RPMI8226 (cell line): Measurements from ENCODE around the gene ADPGK.
A peak's percentile ranks its signal among the peaks of the same experiment; 100 is the strongest.
"Not testable (repeated sequence)": the region's sequence is repeated elsewhere in the genome, so short reads cannot be mapped to it uniquely, and the experiment has no call there.

ENCODE experiments used
- DNase-seq: peaks from one replicate; pipeline ENCODE4 v3.0.0-alpha.2; 2015

The ADPGK gene

DNA sequence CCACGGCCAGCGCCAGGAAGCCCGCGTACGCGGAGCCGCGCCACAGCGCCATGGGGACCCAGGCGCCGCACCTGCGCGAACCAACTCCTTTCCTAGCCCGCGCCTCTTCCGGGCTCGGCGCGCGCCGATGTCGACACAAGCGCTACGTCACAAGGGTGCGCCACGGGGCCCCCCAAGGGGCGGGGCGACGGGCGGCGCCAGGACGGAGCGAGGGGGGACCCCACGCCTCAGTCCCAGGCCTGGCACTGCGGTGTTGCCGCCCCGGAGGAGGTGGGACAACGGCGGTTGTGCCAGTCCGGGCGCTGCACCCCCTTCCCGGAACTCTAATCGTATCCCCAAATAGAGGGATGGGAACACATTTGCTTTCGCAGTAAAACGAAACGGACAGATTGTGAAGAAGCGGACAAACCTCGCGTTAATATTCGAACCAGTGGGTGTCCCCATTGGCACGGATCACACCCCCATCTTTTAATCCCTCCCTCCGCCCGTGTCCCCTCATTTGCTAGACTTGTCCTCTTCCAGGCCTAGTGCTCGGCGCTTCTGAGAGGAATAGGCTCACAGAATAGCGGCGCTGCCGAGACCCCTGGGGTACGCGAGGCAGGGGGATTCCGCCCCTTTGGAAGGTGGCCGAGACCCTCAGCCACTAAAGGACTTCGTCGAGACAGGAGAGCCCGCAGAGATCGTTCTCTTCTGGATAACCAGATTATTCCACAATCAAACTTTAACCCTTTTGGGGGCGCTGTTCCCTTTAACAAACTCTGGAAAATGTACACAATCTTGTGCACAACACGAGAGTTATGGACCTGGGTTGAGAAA, at the start of gene ADPGK:
TSS of gene ADPGK (minus strand) at position 119 of the 816 bp plus-strand sequence. CDS start at position 52, 67 bp downstream.
- peak; percentile 99 for DNase-seq

DNA sequence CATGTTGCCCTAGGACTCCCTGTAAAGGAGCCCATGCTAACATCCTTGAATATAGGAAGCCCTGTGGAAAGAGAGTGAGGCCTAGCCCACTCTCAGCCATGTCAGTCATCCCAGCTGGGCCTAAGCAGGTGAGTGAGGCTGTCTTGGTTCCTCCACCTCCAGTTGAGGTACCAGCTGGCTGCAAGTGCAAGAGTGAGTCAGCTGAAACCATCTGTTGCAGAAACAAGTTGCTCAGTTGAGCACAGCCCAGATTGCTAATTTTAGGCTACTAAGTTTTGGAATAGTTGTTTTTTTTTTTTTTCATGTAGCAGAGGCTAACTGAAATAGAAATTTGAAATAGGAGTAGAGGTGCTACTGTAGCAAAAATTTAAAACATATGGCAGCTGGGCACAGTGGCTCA, 43.7 kb upstream of the ADPGK start:
- DNase-seq = peak; percentile 82

DNA sequence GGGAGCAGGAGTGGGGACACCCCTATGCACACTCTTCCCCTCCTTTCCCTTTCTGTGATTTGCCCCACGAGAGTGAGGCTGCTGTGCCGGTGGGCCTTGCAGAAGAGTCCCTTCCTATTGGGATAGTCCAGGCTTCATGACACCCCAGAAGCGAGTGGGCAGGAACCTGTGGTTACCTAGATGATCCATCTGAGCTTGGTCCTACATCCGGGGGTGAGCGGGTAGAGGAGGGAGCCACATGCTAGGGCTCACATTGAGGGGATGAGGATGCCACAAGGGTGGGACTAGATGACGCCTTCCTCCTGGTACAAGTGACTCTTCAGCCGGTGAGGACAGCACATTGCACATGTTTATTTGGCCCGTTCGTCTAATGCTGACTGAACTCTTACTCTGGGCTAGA, 43.1 kb upstream of the ADPGK start:
- no peak for DNase-seq

DNA sequence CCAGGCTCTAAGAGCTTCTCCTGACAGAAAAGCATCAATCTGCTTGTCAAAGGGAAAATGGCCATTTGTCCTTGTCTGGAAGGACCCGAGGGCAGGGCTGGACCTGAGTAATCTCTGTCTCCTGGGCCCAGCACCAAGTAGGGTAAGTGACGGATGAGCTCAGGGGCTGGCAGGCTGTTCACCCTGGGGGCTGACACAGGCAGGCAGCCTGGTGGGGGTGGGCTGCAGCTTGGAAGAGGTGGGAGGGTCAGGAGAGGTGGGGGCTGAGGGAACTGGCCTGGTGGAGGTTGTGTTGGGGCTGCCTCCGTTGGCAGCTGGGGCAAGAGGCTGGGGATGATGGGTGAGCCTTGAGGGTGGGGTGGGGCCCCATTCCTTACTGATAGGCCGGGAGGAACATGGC, 42.3 kb upstream of the ADPGK start:
- DNase-seq = no peak

DNA sequence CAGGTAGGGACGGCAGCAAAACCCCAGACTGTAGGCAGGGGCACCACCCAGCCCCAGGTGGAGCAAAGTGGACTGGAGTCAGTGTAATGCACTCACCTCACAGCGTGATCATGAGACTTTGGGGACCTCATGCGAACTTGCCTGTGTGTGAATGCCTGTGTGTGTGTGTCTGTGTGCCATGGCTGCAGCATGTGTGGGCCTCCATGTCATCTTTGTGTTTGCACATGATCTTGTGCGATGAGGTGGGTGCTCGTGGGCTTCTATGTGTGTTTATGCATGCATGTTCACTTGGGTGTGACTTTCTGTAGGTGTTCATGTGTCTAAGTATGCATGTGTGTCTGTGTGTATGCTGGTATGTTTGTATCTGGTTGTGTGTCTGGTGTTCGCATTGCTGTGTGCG, 41.2 kb upstream of the ADPGK start:
- DNase-seq = no peak

DNA sequence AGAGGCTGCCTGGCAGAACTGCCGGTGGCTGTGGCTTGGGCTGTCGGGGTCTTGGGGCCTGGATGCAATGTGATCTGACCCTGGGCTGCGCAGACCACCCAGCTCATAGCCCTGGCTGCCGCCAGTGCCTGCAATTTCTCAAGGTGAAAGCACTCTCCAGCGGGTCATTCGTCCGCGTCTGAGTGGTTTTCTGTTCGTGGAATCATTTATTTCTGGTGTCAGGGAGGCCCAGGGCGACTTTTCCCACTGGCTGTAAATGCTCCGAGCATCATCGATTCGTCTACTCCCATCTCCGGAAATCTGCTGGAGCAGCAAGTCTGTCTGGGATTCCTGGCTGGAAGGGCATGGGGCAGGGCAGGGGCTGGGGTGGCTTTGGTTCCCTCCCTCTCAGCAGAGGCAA, 40.6 kb upstream of the ADPGK start:
- no peak for DNase-seq

DNA sequence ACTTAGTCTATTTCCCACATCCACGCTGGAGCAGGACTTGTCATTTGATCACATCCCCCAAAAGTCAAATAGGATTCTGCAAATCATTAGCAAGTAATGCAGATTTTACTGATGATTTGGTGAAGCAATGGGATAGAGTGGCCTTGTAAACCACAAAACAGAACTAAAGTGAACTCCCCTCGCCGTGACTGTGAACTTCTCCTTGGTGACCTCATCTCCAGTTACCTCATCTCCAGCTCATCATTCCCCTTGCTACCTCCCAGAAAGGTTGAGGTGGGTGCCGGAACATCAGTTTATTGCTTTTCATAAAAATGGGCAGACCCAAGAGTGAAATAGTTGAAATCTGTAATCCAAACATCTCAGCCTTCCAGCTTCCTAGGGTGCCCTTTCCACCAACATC, 36.7 kb upstream of the ADPGK start:
- no peak for DNase-seq

DNA sequence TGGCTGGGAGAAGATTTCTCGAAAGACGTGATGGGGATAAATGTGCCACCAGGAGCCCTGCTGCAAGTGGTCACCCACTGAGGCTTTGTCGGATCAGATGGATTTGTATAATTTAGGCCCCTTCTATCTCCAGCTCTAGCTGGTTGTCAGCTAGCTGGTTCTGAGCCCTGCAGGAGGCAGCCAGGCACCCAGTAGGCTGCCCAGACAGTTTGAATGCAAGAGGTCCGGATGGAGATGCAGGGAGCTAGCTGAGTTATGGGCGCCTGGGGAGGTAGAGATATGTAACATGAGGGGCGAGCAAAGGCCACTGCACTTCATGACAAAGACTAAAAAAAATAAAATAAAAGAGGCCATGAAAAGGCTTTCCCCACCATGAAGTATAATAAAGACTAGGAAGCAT, 35.1 kb upstream of the ADPGK start:
- DNase-seq = no peak

DNA sequence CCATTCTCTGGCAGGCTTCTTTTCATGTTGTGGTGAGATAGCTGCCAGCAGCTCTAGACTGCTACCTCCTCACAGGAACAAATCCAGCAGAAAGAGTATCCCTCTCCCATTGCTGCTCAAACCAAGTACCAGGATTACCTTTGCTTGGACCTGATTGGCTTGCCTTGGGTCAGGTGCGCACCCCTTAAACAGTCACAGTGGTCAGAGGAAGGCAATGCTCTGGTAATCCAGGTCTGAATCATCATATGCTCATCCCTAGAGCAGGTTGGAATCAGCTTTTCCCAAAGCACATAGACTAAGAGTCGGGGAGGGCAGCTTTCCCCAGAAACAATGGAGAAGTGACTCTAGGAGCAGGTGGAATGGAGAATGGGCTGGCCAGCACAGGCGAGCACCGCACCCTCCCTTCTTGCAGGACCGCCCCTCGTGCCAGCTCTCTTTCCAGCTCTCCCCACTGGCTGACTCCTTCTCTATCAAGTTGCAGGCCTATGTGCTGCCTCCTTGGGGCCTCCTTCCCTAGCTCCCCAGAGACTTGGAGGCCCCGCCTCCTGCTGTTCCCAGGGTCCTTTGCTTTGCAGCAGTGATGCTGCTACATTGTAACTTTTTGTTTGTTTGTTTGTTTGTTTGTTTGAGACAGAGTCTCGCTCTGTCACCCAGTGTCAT, 29.9 kb upstream of the ADPGK start:
- DNase-seq = no peak

DNA sequence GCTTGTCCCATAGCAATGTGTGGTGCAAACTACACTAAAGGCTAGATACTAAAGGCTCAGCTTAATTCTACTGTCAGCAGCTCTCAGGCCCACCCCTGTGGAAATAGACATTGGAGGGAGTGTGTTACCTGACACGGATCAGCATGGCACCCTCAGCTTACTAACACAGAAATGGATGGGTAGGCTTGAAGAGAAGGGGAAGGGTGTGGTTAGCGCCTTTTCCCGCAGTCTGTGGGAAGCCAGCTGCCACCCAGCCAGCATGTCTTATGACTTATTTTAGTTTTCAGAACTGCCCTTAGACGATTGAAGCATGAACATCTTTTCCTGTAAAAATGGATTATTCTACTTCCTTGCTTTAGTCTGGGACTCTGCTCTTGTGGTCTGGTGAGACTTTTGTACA, 25.8 kb upstream of the ADPGK start:
- no peak for DNase-seq

DNA sequence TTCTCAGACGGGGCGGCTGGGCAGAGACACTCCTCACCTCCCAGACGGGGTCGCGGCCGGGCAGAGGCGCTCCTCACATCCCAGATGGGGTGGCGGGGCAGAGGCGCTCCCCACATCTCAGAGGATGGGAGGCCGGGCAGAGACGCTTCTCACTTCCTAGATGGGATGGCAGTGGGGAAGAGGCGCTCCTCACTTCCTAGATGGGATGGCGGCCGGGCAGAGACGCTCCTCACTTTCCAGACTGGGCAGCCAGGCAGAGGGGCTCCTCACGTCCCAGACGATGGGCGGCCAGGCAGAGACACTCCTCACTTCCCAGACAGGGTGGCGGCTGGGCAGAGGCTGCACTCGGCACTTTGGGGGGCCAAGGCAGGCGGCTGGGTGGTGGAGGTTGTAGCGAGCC, 23.8 kb upstream of the ADPGK start:
- DNase-seq = not testable (repeated sequence)

DNA sequence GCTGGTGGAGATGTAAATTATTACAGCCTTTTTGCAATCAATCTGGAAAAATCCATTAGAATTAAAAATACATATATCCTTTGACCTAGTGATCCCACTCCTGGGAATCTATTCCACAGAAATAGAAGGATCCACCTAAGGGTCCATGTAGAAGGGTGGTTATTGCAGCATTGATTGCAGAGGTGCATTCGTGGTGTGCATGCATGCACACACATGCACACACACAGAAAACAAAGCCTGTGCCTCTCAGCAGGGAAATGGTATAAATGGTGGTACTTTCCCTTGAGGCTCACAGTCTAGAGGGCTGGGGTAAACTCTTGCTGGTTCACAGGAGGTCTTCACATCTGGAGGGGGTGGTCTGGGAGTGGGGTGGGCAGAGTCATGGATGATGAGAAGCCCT, 19.4 kb upstream of the ADPGK start:
- no peak for DNase-seq

DNA sequence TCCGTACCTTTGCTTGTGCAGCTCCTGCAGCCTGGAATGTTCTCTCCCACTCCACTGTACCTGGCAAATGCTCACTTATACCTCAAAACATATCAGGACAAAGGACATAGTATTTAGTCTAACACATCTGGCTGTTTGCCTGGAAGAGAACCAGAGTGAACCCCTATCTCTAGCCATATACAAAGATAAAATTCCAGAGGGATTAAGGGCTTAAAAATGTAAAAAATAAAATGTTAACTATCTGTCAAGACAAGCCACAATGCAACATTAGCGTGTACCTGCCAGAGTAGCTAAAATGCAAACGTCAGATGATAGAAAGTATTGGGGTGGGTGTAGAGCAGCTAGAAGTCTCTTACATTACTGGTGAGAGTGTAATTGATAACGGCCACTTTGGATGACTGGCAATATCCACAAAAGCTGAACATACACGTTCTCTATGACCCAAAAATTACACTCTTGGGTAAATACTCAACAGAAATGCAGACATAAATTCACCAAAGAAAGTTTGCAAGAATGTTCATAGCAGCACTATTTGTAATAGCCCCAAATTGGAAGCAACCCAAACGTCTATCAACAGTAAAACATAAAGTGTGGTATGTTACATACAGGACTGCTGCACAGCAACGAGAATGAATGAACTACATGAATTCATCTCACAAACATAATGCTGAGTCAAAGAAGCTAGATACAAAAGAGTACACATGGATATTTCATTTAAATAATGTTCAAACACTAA, 18.2 kb upstream of the ADPGK start:
- no peak for DNase-seq

DNA sequence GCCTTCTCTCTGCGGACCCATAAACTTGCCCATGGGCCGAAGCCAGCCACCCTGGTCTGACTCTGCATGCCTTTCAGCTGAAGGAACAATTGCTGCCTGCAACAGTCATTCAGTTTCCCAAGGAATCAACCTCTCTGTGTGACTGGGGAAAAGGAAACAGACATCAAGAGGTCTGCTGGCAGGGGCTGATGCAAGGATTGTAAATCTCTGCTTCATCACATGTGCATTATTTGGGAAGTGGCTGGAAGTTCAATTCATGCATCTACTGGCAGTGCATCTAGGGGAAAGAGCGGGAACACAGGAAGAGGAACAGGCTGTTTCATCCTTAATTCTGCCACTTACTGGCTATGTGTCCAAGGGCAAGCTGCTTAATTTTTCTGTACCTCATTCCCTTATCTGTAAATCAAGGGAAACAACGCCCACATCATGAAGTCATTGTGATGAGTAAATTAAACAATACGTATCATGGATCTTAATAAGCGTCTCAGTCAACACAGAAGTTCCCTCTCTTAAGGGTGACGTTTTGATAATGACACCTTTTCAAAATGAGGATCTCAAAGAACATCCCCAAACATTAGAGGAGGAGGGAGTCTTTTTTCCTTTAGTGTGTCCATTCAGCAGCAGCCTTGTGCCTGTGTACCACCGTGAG, 17.4 kb upstream of the ADPGK start:
- DNase-seq = no peak

DNA sequence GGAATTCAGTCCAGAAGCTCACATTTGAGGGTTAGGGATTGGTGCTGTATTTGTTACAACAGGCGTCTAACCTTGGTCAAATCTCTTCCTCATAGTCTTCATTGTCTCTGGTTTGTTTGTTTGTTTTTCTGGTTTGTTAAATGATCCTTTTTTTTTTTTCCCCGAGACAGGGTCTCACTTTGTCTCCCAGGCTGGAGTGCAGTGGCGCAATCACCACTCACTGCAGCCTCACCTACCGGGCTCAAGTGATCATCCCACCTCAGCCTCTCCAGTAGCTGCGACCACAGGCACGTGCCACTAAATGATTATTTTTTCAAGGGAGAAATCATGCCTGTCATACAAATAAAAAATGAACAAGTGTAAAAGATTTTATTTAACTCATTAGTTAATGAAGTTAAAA, 14.3 kb upstream of the ADPGK start:
- DNase-seq = no peak

DNA sequence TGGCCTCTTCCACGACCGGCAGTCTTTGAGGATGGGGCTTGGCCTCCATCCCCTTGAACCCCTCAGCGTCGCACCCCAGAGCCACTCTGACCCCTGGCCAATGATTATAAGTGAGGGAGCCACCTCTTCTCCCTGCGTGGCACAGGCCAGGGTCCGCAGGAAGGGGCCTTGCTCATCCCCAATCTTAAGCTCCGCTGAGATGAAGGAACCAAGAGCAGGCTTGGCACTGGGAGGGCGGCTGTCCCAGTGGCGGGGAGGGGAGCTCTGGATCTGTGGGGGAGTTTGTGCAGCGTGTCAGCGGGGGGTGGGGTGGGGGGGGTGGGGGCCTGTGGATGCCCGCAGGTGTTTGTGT, 13.8 kb upstream of the ADPGK start:
- no peak for DNase-seq

DNA sequence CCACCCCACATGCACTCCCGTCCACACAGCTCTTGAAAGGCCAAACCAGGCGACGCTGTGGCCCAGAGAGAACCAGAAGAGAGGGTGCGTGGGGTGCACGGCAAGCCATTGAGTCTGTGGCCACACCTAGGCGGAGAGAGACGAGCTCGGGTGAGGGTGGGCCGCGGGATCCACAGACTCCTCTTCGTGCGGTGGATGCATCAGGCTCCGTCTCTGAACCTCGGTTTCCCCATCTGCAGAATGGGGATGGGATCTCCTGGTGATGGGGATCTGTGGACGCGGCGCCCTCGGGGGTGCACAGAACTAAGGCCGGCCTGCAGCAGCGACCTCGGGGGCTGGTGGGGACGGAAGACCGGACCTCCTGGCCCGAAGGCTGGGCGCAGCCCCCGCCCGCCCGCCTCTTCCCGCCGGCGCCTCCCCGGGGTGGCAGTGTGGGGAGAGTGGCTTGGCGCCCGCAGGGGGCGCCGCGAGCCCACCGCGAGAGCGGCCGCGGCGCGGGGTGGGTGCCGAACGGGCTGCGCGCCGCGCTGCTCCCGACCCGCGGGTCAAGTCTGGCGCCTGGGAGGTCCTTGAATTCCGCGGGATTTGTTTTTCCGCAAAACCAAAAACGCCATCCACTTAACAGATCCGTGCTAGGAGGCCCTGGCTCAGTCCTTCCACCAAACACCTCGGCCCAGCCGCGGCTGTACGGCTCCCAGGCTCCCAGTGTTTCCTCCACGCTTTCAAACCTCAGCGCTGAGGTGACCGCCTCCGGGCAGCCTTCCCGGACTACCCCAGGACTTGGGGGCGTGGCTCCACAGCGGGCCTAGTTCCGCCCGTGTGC, 13.2 kb upstream of the ADPGK start:
- DNase-seq = peak; percentile 61

DNA sequence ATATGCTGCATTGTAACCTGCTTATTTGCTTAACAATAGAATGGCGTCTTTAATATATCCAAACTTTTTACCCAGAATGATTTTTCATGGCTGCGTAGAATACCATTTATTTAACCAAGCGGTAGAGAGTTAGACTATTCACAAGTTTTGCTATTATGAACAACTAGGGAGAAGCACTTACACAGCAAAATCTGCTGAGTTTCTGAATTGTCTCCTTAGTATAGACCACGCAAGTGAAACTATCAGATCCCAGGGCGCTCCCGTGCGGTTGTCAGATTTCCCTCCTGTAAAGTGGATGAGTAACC, 12.6 kb upstream of the ADPGK start:
- peak; percentile 35 for DNase-seq

DNA sequence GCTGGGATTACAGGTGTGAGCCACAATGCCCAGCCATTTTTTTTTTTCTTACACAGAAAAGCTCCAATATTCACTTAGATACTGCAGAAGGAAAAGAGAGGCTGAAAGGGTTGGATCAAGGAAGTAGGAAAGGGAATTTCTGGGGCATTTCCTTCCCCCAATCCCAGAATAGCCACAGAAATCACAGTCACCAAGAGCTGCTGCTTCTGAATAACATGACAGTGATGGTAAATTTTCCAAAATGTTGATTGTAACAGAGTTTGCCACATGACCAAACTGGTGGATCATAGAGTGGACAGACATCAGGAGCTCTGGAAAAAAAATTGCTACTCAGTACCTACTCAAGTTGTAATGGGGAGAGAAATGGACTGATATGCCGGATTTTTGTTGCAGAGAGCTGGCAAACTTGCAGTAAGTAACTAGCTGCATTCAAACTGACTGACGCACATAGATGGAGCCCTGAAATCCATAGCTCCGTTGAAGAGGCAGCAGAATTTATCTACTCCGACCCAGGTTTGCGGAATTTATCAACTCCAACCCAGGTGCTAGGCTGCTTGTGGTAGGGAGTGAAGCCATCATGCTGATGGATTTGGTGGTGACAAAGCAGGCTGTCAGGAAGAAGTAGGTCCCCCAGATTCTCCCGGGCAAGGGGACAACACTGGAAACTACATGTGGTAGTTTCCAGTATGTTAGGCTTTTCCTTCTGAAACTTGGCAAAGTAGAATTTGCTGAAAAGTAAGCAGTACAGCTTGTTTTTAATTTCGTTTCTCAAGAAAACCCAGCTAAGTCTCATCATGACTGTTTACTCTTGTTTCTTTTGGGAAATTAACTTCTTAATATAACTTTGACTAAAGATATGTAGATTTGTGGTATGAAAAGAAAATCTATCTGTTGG, 10.5 kb upstream of the ADPGK start:
- DNase-seq = no peak

DNA sequence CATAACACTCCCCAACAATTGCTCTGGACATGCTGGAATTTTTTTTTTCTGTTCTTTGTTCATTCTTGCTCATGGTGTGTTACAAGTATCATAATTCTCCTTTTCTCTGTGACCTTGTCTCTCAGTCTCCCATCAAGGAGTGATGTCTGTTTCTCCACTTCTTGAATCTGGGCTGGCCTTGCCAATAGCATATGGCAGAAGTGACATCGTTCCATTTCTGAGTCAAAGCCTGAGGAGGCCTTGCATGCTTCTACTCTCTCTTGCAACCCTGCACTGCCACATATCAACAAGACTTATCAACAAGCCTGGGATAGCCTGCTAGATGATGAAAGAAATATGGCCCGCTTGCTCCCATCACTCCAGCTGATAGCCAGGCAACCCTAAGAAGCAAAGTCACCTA, 8.9 kb upstream of the ADPGK start:
- no peak for DNase-seq

DNA sequence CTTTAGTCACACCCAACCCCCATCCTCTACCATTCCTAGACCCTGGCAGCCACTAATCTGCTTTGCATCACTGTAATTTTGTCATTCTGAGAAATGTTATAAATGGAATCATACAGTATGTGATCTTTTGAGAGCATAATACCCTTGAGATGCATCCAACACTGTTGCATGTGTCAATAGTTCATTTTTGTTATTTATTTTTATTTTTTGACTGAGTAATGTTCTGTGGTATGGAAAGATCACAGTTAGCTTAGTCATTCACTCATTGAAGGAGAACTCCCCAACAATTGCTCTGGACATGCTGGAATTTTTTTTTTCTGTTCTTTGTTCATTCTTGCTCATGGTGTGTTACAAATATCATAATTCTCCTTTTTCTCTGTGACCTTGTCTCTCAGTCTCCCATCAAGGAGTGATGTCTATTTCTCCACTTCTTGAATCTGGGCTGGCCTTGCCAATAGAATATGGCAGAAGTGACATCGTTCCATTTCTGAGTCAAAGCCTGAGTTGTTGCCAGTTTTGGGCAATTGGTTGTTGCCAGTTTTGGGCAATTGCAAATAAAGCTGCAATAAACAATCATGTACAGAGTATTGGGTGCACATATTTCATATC, 6.8 kb upstream of the ADPGK start:
- DNase-seq = no peak
